Stimulated activated CD4-positive, alpha-beta T cell treated with anti-CD3 and anti-CD28 coated beads, Interleukin-15, amount 100 ng/mL, for 48 hours (primary cell): ENCODE results near the gene TLK1.
"Not testable (repeated sequence)": the region's sequence is repeated elsewhere in the genome, so short reads cannot be mapped to it uniquely, and the experiment has no call there.

ENCODE experiments used
- DNase-seq, 2 donors: peaks; one replicate each; pipeline ENCODE4 v3.0.0-alpha.2; 2020; ENCODE audit warnings: low read depth in 2 of 2

The TLK1 gene

GRCh38 chr2:171084128-171084527 is 76.6 kb downstream of the TLK1 start:
- DNase-seq = no peak

GRCh38 chr2:171083451-171083850 is 77.2 kb downstream of the TLK1 start:
- no peak for DNase-seq

GRCh38 chr2:171081649-171082111 is 79.0 kb downstream of the TLK1 start:
- no peak for DNase-seq

- DNase-seq = no peak
These were observed 80.1 kb downstream of the TLK1 start for GRCh38 chr2:171080607-171081006.

GRCh38 chr2:171076422-171076821 is 84.3 kb downstream of the TLK1 start:
- not testable (repeated sequence) for DNase-seq

GRCh38 chr2:171072164-171072563 is 88.5 kb downstream of the TLK1 start:
- no peak for DNase-seq

GRCh38 chr2:171069286-171069956 is 91.3 kb downstream of the TLK1 start:
- no peak for DNase-seq

- DNase-seq = no peak
These were observed 94.6 kb downstream of the TLK1 start for GRCh38 chr2:171066110-171066509.

- DNase-seq = no peak
These were observed 103.1 kb downstream of the TLK1 start for GRCh38 chr2:171057575-171057974.

- no peak for DNase-seq
These were observed 104.4 kb downstream of the TLK1 start for GRCh38 chr2:171056307-171056706.

GRCh38 chr2:171049691-171050090 is 111.0 kb downstream of the TLK1 start:
- no peak for DNase-seq

GRCh38 chr2:171046048-171046560 is 114.6 kb downstream of the TLK1 start:
- DNase-seq = no peak

- DNase-seq = no peak
These were observed 116.3 kb downstream of the TLK1 start for GRCh38 chr2:171044416-171044815.

GRCh38 chr2:171042253-171042969 is 118.3 kb downstream of the TLK1 start:
- DNase-seq = no peak

GRCh38 chr2:171036532-171036931 is 124.2 kb downstream of the TLK1 start:
- no peak for DNase-seq

- no peak for DNase-seq
These were observed 126.4 kb downstream of the TLK1 start for GRCh38 chr2:171034315-171034714.

GRCh38 chr2:171025214-171025613 is 135.5 kb downstream of the TLK1 start:
- DNase-seq = no peak

GRCh38 chr2:171018522-171018921 is 142.2 kb downstream of the TLK1 start:
- DNase-seq = no peak

GRCh38 chr2:171016125-171016524 is 144.6 kb downstream of the TLK1 start:
- no peak for DNase-seq

GRCh38 chr2:171013851-171014250 is 146.8 kb downstream of the TLK1 start:
- DNase-seq = no peak

GRCh38 chr2:171009386-171009785 is 151.3 kb downstream of the TLK1 start:
- DNase-seq = no peak

GRCh38 chr2:171008550-171009205 is 152.0 kb downstream of the TLK1 start:
- DNase-seq = no peak

GRCh38 chr2:171004833-171005232 is 155.9 kb downstream of the TLK1 start:
- DNase-seq = no peak
